ENCODE results near the gene WDFY3.

Gene WDFY3

GRCh38 chr4:84622959-84623358 lies 343.5 kb downstream of the WDFY3 start:
- Histone ChIP-seq H3K27ac (ENCODE audit: low read length) (no peak overlapping the region), H3K4me1 (ENCODE audit: insufficient read depth, low read length) (no peaks in the 10 kb centered on the region; the same call in 1 of the 2 replicates), H3K4me3 (ENCODE audit: low read length) (no peak overlapping the region), H3K36me3 (ENCODE audit: insufficient read depth, low read depth, low read length) (peaks cover 17% of the 10 kb centered on the region; the same call in 1 of the 2 replicates), H3K9ac (ENCODE audit: low read depth, low read length) (no peak overlapping the region), H3K27me3 (ENCODE audit: insufficient read depth, low read length) (no peaks in the 10 kb centered on the region), H3K9me3 (ENCODE audit: insufficient read depth, low read depth, low read length) (no peaks in the 10 kb centered on the region)

Data from iPS-20b (cell line).